WTC11 (cell line): ENCODE results near the gene ZNF407. TPM values are rescaled to one million over a fixed set of nuclear protein-coding genes. Genes with fewer than 3 reads are reported as not detected.

ENCODE experiments used
- ATAC-seq: fragments of 200-7000 bp; cut with Tn5 transposase; 2 replicates; pipeline ENCODE4 v1.10.0; 2021; ENCODE audit warnings: mild to moderate bottlenecking, moderate library complexity
- CTCF ChIA-PET: fragments of 300-600 bp; sonication (Branson Sonifier 250); formaldehyde crosslinking; loops from one replicate; lab custom pipeline; 2021; ENCODE audit warnings: antibody characterized with exemption; lab: Charles Lee
- POLR2A ChIA-PET: fragments of 350-600 bp; sonication (Branson Sonifier 250); formaldehyde crosslinking; loops from one replicate; lab custom pipeline; 2021; ENCODE audit warnings: antibody characterized with exemption; lab: Charles Lee
- DNase-seq: peaks from one replicate; pipeline ENCODE4 v3.0.0; 2021; ENCODE audit warnings: low spot score
- H3K27ac Mint-ChIP-seq: 2 replicates; pipeline ENCODE4 v1.8.0; 2021; ENCODE audit warnings: mixed read lengths
- H3K27me3 Mint-ChIP-seq: 2 replicates; pipeline ENCODE4 v1.8.0; 2021; ENCODE audit warnings: low read depth, mild to moderate bottlenecking, moderate library complexity, mixed read lengths
- H3K36me3 Mint-ChIP-seq: 2 replicates; pipeline ENCODE4 v1.8.0; 2021; ENCODE audit warnings: mixed read lengths
- H3K4me1 Mint-ChIP-seq: 2 replicates; pipeline ENCODE4 v1.8.0; 2022; ENCODE audit warnings: mixed read lengths
- H3K4me3 Mint-ChIP-seq: 2 replicates; pipeline ENCODE4 v1.8.0; 2021; ENCODE audit warnings: mild to moderate bottlenecking, moderate library complexity, mixed read lengths
- H3K9me3 Mint-ChIP-seq: 2 replicates; pipeline ENCODE4 v1.8.0; 2021; ENCODE audit warnings: mixed read lengths
- ATF6 ChIP-seq: sonication (generic); formaldehyde crosslinking; IDR thresholded peaks from 2 replicates; pipeline ENCODE4 v1.8.1; 2023; ENCODE audit warnings: mild to moderate bottlenecking, missing genetic modification reagents
- ESRRA ChIP-seq: sonication (generic); formaldehyde crosslinking; IDR thresholded peaks from 2 replicates; pipeline ENCODE4 v1.8.1; 2022; ENCODE audit warnings: mild to moderate bottlenecking, missing genetic modification reagents, borderline replicate concordance
- FOXJ3 ChIP-seq: sonication (generic); formaldehyde crosslinking; IDR thresholded peaks from 2 replicates; pipeline ENCODE4 v1.9.0; 2021; ENCODE audit warnings: missing genetic modification reagents, mild to moderate bottlenecking, borderline replicate concordance
- IRF2 ChIP-seq: sonication (generic); formaldehyde crosslinking; IDR thresholded peaks from 2 replicates; pipeline ENCODE4 v1.8.0; 2022; ENCODE audit warnings: low read depth, missing genetic modification reagents, borderline replicate concordance
- MAX ChIP-seq: sonication (generic); formaldehyde crosslinking; IDR thresholded peaks from 2 replicates; pipeline ENCODE4 v1.8.0; 2022; ENCODE audit warnings: mild to moderate bottlenecking, missing genetic modification reagents
- NFATC4 ChIP-seq: fragments of 250-450 bp; sonication (Bioruptor Pico); IDR thresholded peaks from 2 replicates; pipeline ENCODE4 v1.9.0; 2021; ENCODE audit warnings: mild to moderate bottlenecking
- TEAD1 ChIP-seq: sonication (generic); formaldehyde crosslinking; IDR thresholded peaks from 2 replicates; pipeline ENCODE4 v1.8.0; 2022; ENCODE audit warnings: mild to moderate bottlenecking, missing genetic modification reagents
- TEAD4 ChIP-seq: sonication (generic); formaldehyde crosslinking; IDR thresholded peaks from 2 replicates; pipeline ENCODE4 v1.8.0; 2022; ENCODE audit warnings: mild to moderate bottlenecking, missing genetic modification reagents
- USF1 ChIP-seq: sonication (generic); formaldehyde crosslinking; IDR thresholded peaks from 2 replicates; pipeline ENCODE4 v1.8.0; 2022; ENCODE audit warnings: mild to moderate bottlenecking, missing genetic modification reagents
- ZNF416 ChIP-seq: fragments of 250-450 bp; sonication (Bioruptor Pico); IDR thresholded peaks from 2 replicates; pipeline ENCODE4 v1.9.0; 2021; ENCODE audit warnings: mild to moderate bottlenecking, inconsistent platforms
- ZSCAN18 ChIP-seq: fragments of 250-450 bp; sonication (Bioruptor Pico); IDR thresholded peaks from 2 replicates; pipeline ENCODE4 v2.1.2; 2022; ENCODE audit warnings: mild to moderate bottlenecking, moderate library complexity
- total RNA-seq: library from RNA; stranded (reverse); gene quantifications from 3 replicates; pipeline ENCODE4 v1.2.3, GENCODE V29; 2021
- TF ChIP-seq, protein P1 (sequence below): sonication (generic); formaldehyde crosslinking; IDR thresholded peaks from 2 replicates; pipeline ENCODE4 v1.8.0; 2023; ENCODE audit warnings: mild to moderate bottlenecking, missing genetic modification reagents
- TF ChIP-seq, protein P2 (sequence below): sonication (generic); formaldehyde crosslinking; IDR thresholded peaks from 2 replicates; pipeline ENCODE4 v1.8.0; 2022; ENCODE audit warnings: missing genetic modification reagents
- TF ChIP-seq, protein P3 (sequence below): sonication (generic); formaldehyde crosslinking; IDR thresholded peaks from 2 replicates; pipeline ENCODE4 v1.8.1; 2023; ENCODE audit warnings: mild to moderate bottlenecking, missing genetic modification reagents, borderline replicate concordance

ZNF407 gene
- total RNA-seq, 1 experiment from 2014 or later, result 6.5 TPM

DNA sequence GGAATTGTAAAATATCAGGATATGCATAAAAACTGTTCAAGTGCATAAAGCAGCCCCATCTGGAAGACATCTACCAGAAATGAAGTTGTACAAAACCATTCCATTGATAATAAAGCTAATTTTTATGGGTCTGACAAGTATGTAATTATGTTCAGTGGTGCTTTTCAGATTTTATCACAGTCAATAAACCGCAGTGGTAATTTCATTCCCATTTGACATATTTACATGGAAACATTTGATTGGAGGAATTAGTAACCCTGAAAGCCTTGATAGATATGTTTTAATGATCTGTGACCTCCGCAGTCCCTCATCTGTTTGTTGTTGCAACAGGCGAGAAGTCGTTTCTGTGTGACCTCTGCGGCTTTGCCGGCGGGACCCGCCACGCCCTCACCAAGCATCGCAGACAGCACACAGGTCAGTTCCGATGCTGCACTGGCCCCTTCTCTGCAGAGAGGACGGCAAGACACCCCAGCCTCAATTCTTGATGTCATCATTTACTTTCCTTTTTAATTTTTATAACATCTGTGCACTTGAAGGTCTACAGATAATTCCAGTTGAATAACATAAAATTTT, 283.1 kb downstream of the ZNF407 start:
- POLR2A ChIA-PET, result no interaction called here
- H3K36me3 Mint-ChIP-seq, result peaks cover 2% of the 10 kb centered on the region; the same call in 1 of the 2 replicates
- TF ChIP-seq ESRRA (CRISPR knock-in tag), result no peak
- TF ChIP-seq FOXJ3 (CRISPR knock-in tag), result no peak
- TF ChIP-seq TEAD4 (CRISPR knock-in tag), result no peak
- TF ChIP-seq TEAD1 (CRISPR knock-in tag), result no peak
- TF ChIP-seq ATF6, result no peak
- TF ChIP-seq, protein P1, sequence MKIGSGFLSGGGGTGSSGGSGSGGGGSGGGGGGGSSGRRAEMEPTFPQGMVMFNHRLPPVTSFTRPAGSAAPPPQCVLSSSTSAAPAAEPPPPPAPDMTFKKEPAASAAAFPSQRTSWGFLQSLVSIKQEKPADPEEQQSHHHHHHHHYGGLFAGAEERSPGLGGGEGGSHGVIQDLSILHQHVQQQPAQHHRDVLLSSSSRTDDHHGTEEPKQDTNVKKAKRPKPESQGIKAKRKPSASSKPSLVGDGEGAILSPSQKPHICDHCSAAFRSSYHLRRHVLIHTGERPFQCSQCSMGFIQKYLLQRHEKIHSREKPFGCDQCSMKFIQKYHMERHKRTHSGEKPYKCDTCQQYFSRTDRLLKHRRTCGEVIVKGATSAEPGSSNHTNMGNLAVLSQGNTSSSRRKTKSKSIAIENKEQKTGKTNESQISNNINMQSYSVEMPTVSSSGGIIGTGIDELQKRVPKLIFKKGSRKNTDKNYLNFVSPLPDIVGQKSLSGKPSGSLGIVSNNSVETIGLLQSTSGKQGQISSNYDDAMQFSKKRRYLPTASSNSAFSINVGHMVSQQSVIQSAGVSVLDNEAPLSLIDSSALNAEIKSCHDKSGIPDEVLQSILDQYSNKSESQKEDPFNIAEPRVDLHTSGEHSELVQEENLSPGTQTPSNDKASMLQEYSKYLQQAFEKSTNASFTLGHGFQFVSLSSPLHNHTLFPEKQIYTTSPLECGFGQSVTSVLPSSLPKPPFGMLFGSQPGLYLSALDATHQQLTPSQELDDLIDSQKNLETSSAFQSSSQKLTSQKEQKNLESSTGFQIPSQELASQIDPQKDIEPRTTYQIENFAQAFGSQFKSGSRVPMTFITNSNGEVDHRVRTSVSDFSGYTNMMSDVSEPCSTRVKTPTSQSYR (CRISPR knock-in tag), result no peak
- TF ChIP-seq, protein P2, sequence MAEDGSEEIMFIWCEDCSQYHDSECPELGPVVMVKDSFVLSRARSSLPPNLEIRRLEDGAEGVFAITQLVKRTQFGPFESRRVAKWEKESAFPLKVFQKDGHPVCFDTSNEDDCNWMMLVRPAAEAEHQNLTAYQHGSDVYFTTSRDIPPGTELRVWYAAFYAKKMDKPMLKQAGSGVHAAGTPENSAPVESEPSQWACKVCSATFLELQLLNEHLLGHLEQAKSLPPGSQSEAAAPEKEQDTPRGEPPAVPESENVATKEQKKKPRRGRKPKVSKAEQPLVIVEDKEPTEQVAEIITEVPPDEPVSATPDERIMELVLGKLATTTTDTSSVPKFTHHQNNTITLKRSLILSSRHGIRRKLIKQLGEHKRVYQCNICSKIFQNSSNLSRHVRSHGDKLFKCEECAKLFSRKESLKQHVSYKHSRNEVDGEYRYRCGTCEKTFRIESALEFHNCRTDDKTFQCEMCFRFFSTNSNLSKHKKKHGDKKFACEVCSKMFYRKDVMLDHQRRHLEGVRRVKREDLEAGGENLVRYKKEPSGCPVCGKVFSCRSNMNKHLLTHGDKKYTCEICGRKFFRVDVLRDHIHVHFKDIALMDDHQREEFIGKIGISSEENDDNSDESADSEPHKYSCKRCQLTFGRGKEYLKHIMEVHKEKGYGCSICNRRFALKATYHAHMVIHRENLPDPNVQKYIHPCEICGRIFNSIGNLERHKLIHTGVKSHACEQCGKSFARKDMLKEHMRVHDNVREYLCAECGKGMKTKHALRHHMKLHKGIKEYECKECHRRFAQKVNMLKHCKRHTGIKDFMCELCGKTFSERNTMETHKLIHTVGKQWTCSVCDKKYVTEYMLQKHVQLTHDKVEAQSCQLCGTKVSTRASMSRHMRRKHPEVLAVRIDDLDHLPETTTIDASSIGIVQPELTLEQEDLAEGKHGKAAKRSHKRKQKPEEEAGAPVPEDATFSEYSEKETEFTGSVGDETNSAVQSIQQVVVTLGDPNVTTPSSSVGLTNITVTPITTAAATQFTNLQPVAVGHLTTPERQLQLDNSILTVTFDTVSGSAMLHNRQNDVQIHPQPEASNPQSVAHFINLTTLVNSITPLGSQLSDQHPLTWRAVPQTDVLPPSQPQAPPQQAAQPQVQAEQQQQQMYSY (CRISPR knock-in tag), result no peak
- TF ChIP-seq IRF2 (CRISPR knock-in tag), result no peak
- TF ChIP-seq ZSCAN18, result no peak
- no peak for TF ChIP-seq MAX (CRISPR knock-in tag)
- TF ChIP-seq ZNF416 (CRISPR knock-in tag), result no peak
- TF ChIP-seq, all 79 proteins: peak for 0
- no peaks in the 10 kb centered on the region; the same call in 1 of the 2 replicates for H3K4me1 Mint-ChIP-seq
- ATAC-seq (no peak), DNase-seq (no peak)
- H3K9me3 Mint-ChIP-seq, result peaks cover 3% of the 10 kb centered on the region; the same call in 1 of the 2 replicates
- H3K4me3 Mint-ChIP-seq, result no peak overlapping the region
- CTCF ChIA-PET, result no interaction called here
- H3K27ac Mint-ChIP-seq, result no peak overlapping the region
- no peaks in the 10 kb centered on the region for H3K27me3 Mint-ChIP-seq

DNA sequence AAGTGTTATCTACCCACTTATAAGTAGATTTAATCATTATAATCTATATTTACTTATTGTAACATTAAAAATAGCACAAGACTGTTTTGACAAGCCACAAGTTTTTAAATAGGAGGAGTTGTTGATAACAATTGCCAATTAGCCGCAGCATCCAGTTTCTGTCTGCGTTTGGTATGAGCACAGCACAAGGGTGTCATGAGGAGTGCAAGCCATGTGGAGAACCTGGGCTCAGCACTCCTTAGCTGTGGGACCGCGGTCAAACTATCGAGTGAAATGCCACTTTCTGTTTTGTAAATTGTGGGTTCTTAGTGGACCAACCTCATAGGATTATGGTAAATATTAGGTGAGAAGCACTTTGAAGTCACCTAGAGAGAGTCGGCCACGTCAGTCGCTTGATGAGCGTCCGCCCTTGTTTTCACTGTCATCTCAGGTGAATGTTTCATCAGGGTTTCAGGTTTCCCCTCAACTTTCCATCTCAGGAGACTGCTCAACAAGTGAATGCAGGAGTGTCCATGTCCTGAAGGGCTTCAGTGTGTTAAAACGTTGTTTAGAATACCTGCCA, 294.5 kb downstream of the ZNF407 start:
- ChIA-PET CTCF (no interaction called here), POLR2A (no interaction called here)
- Mint-ChIP-seq H3K36me3 (no peaks in the 10 kb centered on the region), H3K4me3 (no peak overlapping the region), H3K27ac (no peak overlapping the region), H3K4me1 (peaks cover 7% of the 10 kb centered on the region), H3K9me3 (no peaks in the 10 kb centered on the region), H3K27me3 (no peaks in the 10 kb centered on the region)
- TF ChIP-seq, protein P3, sequence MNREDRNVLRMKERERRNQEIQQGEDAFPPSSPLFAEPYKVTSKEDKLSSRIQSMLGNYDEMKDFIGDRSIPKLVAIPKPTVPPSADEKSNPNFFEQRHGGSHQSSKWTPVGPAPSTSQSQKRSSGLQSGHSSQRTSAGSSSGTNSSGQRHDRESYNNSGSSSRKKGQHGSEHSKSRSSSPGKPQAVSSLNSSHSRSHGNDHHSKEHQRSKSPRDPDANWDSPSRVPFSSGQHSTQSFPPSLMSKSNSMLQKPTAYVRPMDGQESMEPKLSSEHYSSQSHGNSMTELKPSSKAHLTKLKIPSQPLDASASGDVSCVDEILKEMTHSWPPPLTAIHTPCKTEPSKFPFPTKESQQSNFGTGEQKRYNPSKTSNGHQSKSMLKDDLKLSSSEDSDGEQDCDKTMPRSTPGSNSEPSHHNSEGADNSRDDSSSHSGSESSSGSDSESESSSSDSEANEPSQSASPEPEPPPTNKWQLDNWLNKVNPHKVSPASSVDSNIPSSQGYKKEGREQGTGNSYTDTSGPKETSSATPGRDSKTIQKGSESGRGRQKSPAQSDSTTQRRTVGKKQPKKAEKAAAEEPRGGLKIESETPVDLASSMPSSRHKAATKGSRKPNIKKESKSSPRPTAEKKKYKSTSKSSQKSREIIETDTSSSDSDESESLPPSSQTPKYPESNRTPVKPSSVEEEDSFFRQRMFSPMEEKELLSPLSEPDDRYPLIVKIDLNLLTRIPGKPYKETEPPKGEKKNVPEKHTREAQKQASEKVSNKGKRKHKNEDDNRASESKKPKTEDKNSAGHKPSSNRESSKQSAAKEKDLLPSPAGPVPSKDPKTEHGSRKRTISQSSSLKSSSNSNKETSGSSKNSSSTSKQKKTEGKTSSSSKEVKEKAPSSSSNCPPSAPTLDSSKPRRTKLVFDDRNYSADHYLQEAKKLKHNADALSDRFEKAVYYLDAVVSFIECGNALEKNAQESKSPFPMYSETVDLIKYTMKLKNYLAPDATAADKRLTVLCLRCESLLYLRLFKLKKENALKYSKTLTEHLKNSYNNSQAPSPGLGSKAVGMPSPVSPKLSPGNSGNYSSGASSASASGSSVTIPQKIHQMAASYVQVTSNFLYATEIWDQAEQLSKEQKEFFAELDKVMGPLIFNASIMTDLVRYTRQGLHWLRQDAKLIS (CRISPR knock-in tag), result no peak
- TF ChIP-seq USF1 (CRISPR knock-in tag), result no peak
- no peak for TF ChIP-seq NFATC4 (CRISPR knock-in tag)
- peak; percentile 35; the same call in 1 of the 2 replicates for TF ChIP-seq MAX (CRISPR knock-in tag)
- ATAC-seq (no peak; the same call in 1 of the 2 replicates), DNase-seq (no peak)
